Heart right ventricle (tissue), 16 donors: ENCODE results near the gene GFM1. TPM values are rescaled to one million over a fixed set of nuclear protein-coding genes. Genes with fewer than 3 reads are reported as not detected.
A peak's percentile ranks its signal among the peaks of the same experiment; 100 is the strongest.

Experiments
- ATAC-seq, 8 donors: fragments of 200-7000 bp; cut with Tn5 transposase; one replicate each; pipeline ENCODE4 v1.9.1; 2020; ENCODE audit warnings: mild to moderate bottlenecking in 8 of 8, moderate library complexity in 8 of 8, moderate number of reproducible peaks in 1 of 8
- DNase-seq, 2 donors: peaks; one replicate each; pipeline ENCODE4 v3.0.0-alpha.2; 2020
- H3K27ac ChIP-seq, 10 donors: fragments of 200-600 bp; sonication (generic) in 2 of 10; one replicate each; pipeline versions ENCODE4 v1.5.0 to v1.8.0; 2020 to 2022; ENCODE audit warnings: mild to moderate bottlenecking in 3 of 10
- H3K27me3 ChIP-seq, 7 donors: fragments of 200-600 bp; one replicate each; pipeline ENCODE4 v1.8.0; 2021 to 2022; ENCODE audit warnings: mild to moderate bottlenecking in 2 of 7
- H3K36me3 ChIP-seq, 9 donors: fragments of 200-600 bp; sonication (generic) in 1 of 9; one replicate each; pipeline versions ENCODE4 v1.5.0 to v1.8.0; 2020 to 2022; ENCODE audit warnings: mild to moderate bottlenecking in 2 of 9
- H3K4me1 ChIP-seq, 9 donors: fragments of 200-600 bp; sonication (generic) in 1 of 9; one replicate each; pipeline versions ENCODE4 v1.5.0 to v1.8.0; 2020 to 2022; ENCODE audit warnings: mild to moderate bottlenecking in 4 of 9
- H3K4me3 ChIP-seq, 10 donors: fragments of 200-600 bp; sonication (generic) in 2 of 10; one replicate each; pipeline versions ENCODE4 v1.5.0 to v1.8.0; 2020 to 2022; ENCODE audit warnings: mild to moderate bottlenecking in 7 of 10, moderate library complexity in 2 of 10
- H3K9me3 ChIP-seq, 11 donors: fragments of 200-600 bp in 10 of 11; sonication (generic) in 2 of 11; one replicate each; pipeline versions ENCODE4 v1.5.0 to v1.8.0; 2013 to 2022; ENCODE audit warnings: mild to moderate bottlenecking in 2 of 11, control low read depth in 1 of 11, moderate library complexity in 1 of 11
- CTCF ChIP-seq, 9 donors: fragments of 200-600 bp; sonication (generic) in 2 of 9; IDR thresholded peaks; one replicate each; pipeline versions ENCODE4 v1.5.0 to v1.8.0; 2021 to 2022; ENCODE audit warnings: antibody characterized with exemption in 9 of 9, mild to moderate bottlenecking in 5 of 9, moderate library complexity in 1 of 9
- WGBS, 2 donors: extraction: QIAGEN DNeasy Blood & Tissue Kit; methylation state at CpG; one replicate each; pipeline ENCODE4 v1.1.7; 2013; ENCODE audit warnings: inconsistent platforms in 1 of 2; 5-methylcytosine and 5-hydroxymethylcytosine counted together
- intact Hi-C, 10 donors: fragments of 100-400 bp; cut with DNase I; formaldehyde crosslinking; loops; one replicate each; pipeline versions ENCODE4 v1.11.1 to v1.14.2; 2022
- polyA plus RNA-seq, 2 donors: library from polyadenylated mRNA; stranded (reverse); fragments of 200-250 nt; gene quantifications; one replicate each; pipeline ENCODE4 v1.2.3, GENCODE V29; 2013
- total RNA-seq, 10 donors: library from RNA; stranded (reverse); fragmentation: NEBNext Ultra II Directional in 3 of 10; extraction: Animal tissue kit (Norgen Biotek cat#: 25700) in 3 of 10; gene quantifications; one replicate each; pipeline versions ENCODE4 v1.2.1 to v1.2.4, GENCODE V29; 2021 to 2023
- donor health status: Arrhythmogenic right ventricular cardiomyopathy.
- donor health status: ischemic (EF 13 %, LVEDD 7.1; RV severe dilation, severe dysfunction).
- donor health status: healthy with polysubstance abuse.
- donor health status: DM: no; HTN: yes; CAD: no.
- donor health status: DM: no; HTN: no; CAD: no.
- donor health status: ischemic (EF 25% LVEDD 6.9; RV normal size, moderate dysfunction).
- donor health status: ischemic (EF 25% LVEDD 5.7; RV mildly dilated, moderate dysfunction).
- donor health status: healthy.
- donor health status: DM: yes; HTN: yes; CAD: no.
- donor health status: Ischemic cardiomyopathy.
- donor health status: ischemic (EF 35%, LVEDD 5.7; RV mildly dilated, moderate dysfunction).
- donor health status: nonischemic (EF 11% LVEDD 7.7; RV severe dilation, severe dysfunction).
- donor health status: DM: yes; HTN: yes; CAD: no.
- donor health status: PGD.
- donor health status: ischemic (EF 29% LVEDD 5.4; RV normal size, mild dysfunction).
- donor health status: nonischemic (EF 23%, LVEDD 6.1; RV moderate dilation, normal function).

The GFM1 gene
- total and polyA plus RNA-seq, 12 donors = 15.1 to 86.4 (median 68.7) TPM

DNA sequence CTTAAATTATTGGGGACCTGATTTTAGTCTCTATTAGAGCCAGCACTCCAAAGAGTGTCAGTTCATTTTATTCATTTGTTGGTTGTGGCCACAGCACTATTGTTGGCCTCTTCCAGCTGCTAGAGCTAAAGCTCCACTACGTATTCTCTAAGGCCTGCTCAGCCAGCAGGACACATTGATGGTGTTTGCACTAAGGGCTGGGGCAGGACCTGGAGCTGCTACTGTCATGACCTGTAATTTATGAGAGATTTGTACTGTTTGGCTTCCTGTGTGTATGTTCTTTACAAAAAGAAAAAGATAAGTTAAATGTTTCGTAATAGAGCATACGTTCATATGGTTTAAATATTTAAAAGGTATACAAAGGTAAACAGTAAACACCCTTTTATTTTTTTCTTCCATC is 8.1 kb downstream of the GFM1 start:
- ATAC-seq (no peak), DNase-seq (no peak)
- Histone ChIP-seq H3K27ac (no peak overlapping the region), H3K4me1 (peaks cover 0 to 23% (median 11%) of the 10 kb centered on the region in 9 donors), H3K27me3 (no peaks in the 10 kb centered on the region), H3K36me3 (peaks cover 0 to 100% (median 44%) of the 10 kb centered on the region in 9 donors), H3K9me3 (no peaks in the 10 kb centered on the region), H3K4me3 (no peak overlapping the region)
- TF ChIP-seq CTCF (IDR thresholded peaks at IDR 0.05) = no peak
- intact Hi-C loops = loop anchor here in 1 of 10 donors (10.0 kb wide), 1 partner anchor 142 kb away; no protein-coding TSS in a partner anchor
- WGBS, 2 donors = 90 to 93% methylated on average over 3 of the region's 3 CpGs

DNA sequence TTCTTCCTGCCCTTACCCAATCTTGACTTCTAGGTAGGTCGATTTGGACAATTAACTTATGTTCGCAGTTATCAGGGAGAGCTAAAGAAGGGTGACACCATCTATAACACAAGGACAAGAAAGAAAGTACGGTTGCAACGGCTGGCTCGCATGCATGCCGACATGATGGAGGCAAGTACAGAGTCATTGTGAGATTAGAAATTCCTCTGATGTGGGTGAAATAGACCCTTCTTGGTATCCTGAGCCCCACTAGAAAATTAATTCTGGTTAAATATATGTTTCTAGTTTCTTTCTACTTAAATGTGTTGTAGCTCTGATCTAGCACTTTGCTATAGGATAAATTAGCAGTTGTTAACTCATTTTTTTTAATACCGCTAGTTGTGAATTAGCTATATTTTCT is 14.6 kb downstream of the GFM1 start:
- Histone ChIP-seq H3K9me3 (no peaks in the 10 kb centered on the region), H3K27me3 (no peaks in the 10 kb centered on the region), H3K36me3 (peaks cover 0 to 98% (median 45%) of the 10 kb centered on the region in 9 donors), H3K4me3 (no peak overlapping the region), H3K4me1 (peaks cover 0 to 19% (median 9%) of the 10 kb centered on the region in 9 donors), H3K27ac (peak overlapping the region in 4 of 10 donors; percentile 61 to 74 (median 66))
- 89% methylated on average over 7 of the region's 7 CpGs for WGBS, 2 donors
- TF ChIP-seq CTCF (IDR thresholded peaks at IDR 0.05) = no peak
- intact Hi-C loops = loop anchor here in 5 of 10 donors (5.0 to 10.0 kb wide), 2 partner anchors 133 to 136 kb away; no protein-coding TSS in a partner anchor
- DNase-seq = no peak
- no peak for ATAC-seq

DNA sequence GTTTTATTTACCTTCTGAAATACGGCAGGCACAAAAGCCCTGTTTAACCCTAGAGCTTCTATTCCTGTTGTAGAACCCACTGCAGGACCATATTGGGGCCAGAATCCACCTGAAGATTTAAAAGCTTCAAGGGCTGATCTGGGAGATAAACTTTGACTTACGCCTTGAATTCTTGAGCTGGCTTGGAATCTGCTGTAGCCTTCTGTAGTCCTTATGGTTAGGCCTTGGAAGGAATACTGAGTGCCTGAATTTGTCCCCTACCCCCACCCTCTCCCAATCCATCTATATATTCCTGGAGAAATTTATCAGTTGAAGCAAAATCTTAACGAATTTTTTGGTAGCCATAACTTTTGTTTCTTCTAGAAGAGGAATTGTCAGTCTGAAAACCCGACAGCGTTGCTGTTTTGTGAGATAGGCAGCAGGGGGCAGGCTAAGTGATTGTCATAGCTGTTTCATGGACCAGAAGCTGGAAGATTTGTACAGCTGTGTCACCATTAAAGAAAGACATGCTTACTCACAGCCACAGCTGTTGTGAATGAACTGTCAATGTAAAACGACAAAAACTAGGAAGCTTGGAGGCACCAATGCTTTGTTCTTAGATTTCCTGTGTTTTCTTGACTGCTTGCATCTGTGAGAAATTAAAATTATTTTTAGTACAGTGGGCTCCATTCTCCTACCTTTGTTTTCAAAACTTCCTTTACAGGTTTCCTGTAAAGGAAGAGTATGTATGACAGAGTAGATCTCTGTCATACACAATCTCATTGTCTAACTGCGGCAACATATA is 15.3 kb downstream of the GFM1 start:
- peak overlapping the region in 9 of 10 donors; percentile 18 to 74 (median 46) for H3K27ac ChIP-seq
- H3K9me3 ChIP-seq = no peaks in the 10 kb centered on the region
- ATAC-seq = peak in 7 of 8 donors; percentile 74 to 93 (median 85)
- H3K36me3 ChIP-seq = peaks cover 0 to 98% (median 37%) of the 10 kb centered on the region in 9 donors
- peak in 1 of 2 donors; percentile 58 for DNase-seq
- no peak overlapping the region for H3K4me3 ChIP-seq
- TF ChIP-seq CTCF (IDR thresholded peaks at IDR 0.05) = peak; percentile 61 to 79 (median 70)
- no peaks in the 10 kb centered on the region for H3K27me3 ChIP-seq
- peaks cover 0 to 19% (median 9%) of the 10 kb centered on the region in 9 donors for H3K4me1 ChIP-seq
- WGBS, 2 donors = 43 to 45% methylated on average over 7 of the region's 7 CpGs
- intact Hi-C loops = loop anchor here in 8 of 10 donors (5.0 to 10.0 kb wide), 3 partner anchors 65 to 135 kb away; no protein-coding TSS in a partner anchor

- H3K27me3 ChIP-seq = no peaks in the 10 kb centered on the region
- H3K4me1 ChIP-seq = peaks cover 0 to 19% (median 9%) of the 10 kb centered on the region in 9 donors
- WGBS, 2 donors = 79% methylated on average over 4 of the region's 4 CpGs
- intact Hi-C loops = loop anchor here in 3 of 10 donors (10.0 kb wide), 2 partner anchors 64 to 134 kb away; no protein-coding TSS in a partner anchor
- H3K27ac ChIP-seq = peak overlapping the region in 7 of 10 donors; percentile 3 to 68 (median 49)
- peaks cover 0 to 98% (median 40%) of the 10 kb centered on the region in 9 donors for H3K36me3 ChIP-seq
- no peak for DNase-seq
- ATAC-seq = no peak
- TF ChIP-seq CTCF (IDR thresholded peaks at IDR 0.05) = no peak
- H3K4me3 ChIP-seq = no peak overlapping the region
- no peaks in the 10 kb centered on the region for H3K9me3 ChIP-seq
Measured at GRCh38 chr3:158660711-158661110, 16.4 kb downstream of the GFM1 start.
